PFSK-1 (cell line): ENCODE results near the gene IDH3G.

Experiments
- FOXP2 ChIP-seq: optimal IDR thresholded peaks from 2 replicates; pipeline ENCODE3; 2011; ENCODE audit warnings: borderline replicate concordance, control low read depth, inconsistent platforms; ENCODE audit not compliant: insufficient read depth; ENCODE audit errors: extremely low read length, extremely low read depth
- POLR2AphosphoS5 ChIP-seq: IDR thresholded peaks from 2 replicates; pipeline ENCODE4 v1.6.1; 2012; ENCODE audit warnings: low read depth, mild to moderate bottlenecking, control low read depth, low read length, moderate library complexity
- SIN3A ChIP-seq: IDR thresholded peaks from 2 replicates; pipeline ENCODE4 v1.6.1; 2012; ENCODE audit warnings: mild to moderate bottlenecking, low read length, moderate library complexity, borderline replicate concordance; ENCODE audit not compliant: insufficient read depth
- TAF1 ChIP-seq: IDR thresholded peaks from 2 replicates; pipeline ENCODE4 v1.6.1; 2012; ENCODE audit warnings: low read length, control low read depth, borderline replicate concordance; ENCODE audit not compliant: insufficient read depth
- TF ChIP-seq, protein P1 (sequence below), 2 experiments: IDR thresholded peaks; 2 replicates each; pipeline versions ENCODE4 v1.6.1 to v1.8.0; 2011 to 2012; ENCODE audit warnings: low read depth in 2 of 2, low read length in 2 of 2, control low read depth in 1 of 2, inconsistent platforms in 1 of 2, mild to moderate bottlenecking in 1 of 2, moderate library complexity in 1 of 2; ENCODE audit not compliant: insufficient read depth in 1 of 2

IDH3G gene

DNA sequence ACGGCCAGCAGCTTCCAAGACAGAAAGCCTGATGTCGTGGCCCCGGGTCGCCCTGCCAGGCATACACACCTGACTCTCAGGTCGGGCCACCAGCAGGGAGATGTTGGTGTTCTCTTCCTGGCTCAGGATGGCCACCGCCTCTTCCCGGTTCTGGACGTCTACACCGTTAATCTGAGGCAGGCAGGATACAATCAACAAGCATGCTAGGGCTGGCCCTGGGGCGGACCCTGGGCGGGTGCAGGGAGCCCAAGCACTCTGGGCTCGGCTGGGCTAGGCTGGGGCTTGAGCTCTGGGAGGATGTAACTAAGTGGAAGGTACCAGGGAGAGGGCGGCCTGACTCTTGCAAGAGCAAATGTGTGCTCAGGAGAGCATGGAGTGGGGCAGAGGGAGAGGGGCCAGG lies 11.3 kb upstream of the IDH3G start:
- TF ChIP-seq SIN3A (no peak), FOXP2 (no peak), POLR2AphosphoS5 (no peak), TAF1 (no peak)
- TF ChIP-seq, protein P1, sequence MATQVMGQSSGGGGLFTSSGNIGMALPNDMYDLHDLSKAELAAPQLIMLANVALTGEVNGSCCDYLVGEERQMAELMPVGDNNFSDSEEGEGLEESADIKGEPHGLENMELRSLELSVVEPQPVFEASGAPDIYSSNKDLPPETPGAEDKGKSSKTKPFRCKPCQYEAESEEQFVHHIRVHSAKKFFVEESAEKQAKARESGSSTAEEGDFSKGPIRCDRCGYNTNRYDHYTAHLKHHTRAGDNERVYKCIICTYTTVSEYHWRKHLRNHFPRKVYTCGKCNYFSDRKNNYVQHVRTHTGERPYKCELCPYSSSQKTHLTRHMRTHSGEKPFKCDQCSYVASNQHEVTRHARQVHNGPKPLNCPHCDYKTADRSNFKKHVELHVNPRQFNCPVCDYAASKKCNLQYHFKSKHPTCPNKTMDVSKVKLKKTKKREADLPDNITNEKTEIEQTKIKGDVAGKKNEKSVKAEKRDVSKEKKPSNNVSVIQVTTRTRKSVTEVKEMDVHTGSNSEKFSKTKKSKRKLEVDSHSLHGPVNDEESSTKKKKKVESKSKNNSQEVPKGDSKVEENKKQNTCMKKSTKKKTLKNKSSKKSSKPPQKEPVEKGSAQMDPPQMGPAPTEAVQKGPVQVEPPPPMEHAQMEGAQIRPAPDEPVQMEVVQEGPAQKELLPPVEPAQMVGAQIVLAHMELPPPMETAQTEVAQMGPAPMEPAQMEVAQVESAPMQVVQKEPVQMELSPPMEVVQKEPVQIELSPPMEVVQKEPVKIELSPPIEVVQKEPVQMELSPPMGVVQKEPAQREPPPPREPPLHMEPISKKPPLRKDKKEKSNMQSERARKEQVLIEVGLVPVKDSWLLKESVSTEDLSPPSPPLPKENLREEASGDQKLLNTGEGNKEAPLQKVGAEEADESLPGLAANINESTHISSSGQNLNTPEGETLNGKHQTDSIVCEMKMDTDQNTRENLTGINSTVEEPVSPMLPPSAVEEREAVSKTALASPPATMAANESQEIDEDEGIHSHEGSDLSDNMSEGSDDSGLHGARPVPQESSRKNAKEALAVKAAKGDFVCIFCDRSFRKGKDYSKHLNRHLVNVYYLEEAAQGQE (IDR thresholded peaks at IDR 0.05; ENCODE audit: insufficient read depth in 1 of 2, low read depth in 2 of 2, low read length in 2 of 2), result no peak

DNA sequence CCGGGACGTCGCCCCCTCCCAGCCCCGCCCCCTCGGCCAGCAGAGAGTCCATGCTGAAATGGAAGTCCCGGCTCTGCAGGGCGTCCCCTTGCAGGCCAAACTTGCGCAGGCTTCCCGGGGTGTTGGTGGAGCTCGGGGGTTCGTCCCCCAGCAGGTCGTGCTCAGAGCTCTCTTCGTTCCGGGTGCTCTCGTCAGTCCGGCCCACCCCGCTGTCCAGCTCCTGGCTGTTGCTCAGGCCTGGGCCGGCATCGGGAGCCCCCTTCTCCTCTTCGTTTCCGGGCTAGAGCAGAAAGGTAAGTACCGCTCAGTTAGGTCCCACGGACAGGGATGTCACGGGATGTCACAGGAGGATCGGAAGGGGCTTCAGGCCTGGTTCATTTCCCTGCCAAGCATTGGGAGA lies 10.4 kb upstream of the IDH3G start:
- no peak for TF ChIP-seq POLR2AphosphoS5
- TF ChIP-seq FOXP2, result no peak
- TF ChIP-seq, protein P1 (IDR thresholded peaks at IDR 0.05; ENCODE audit: insufficient read depth in 1 of 2, low read depth in 2 of 2, low read length in 2 of 2), result no peak
- TF ChIP-seq TAF1, result no peak
- TF ChIP-seq SIN3A, result no peak

DNA sequence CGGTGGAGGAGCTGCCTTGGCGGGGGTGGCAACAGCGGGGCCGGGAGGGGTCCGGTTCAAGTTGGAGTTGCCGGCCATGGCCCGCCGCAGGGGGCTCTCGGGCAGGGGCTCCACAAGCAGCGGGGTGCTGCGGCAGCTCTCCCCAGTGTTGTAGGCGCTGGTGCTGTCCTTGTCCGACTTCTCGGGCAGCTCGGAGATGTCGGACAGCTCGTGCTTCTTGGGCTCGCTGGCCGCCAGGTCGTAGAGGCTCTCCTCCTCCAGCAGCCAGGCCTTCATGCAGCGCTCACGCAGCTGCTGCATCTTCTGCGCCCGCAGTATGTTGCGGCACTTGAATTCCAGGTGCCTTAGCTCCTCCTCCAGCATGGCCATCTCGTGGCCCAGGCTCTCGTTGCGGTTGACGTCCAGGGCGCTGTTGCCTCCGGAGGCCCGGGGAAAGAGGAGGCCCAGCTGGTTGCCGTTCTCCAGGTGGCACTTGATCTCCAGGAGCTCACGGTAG lies 10.0 kb upstream of the IDH3G start:
- TF ChIP-seq, protein P1 (IDR thresholded peaks at IDR 0.05; ENCODE audit: insufficient read depth in 1 of 2, low read depth in 2 of 2, low read length in 2 of 2), result no peak
- TF ChIP-seq FOXP2, result no peak
- TF ChIP-seq SIN3A, result no peak
- TF ChIP-seq TAF1, result no peak
- no peak for TF ChIP-seq POLR2AphosphoS5

DNA sequence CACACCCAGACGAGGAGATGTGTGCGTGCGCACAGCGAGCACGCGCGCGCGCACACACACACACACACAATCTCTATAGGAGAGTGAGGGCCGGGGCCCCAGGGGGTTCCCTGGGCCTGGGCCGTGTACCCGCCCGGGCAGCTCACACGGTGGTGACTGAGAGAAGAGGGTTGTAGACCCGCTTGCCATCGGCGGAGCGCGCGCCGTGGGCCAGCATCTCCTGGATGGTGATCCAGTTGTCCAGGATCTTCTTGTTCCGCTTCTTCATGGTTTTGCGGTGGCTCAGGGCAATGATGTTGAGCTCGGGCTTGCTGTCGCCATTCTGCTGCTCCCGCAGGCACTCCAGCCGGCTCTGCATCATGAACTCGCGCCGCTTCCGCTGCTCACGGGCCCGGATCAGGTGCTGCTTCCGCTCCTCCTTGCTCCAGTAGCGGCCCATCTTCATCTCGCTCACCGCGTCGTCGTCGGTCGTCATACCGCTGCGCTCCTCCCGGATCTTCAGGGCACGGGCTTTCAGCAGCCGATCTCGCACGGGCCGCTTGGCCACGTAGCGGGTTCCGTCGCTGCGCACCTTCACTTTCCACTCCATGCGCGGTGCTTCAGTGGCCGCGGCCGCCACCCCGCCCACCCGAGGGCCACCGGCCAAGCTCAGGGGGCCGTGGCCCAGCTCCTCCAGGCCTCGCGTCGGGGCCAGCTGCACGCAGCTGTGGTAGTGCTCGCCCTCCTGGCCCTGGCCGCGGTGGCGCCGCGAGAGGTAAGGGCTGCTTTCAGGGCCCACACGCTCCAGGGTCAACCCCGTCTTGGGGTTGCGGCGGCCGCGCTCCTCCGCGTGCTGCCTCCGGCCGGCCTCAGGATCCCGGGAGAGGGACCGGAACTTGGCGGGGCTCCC lies 9.3 kb upstream of the IDH3G start:
- TF ChIP-seq TAF1 (no peak), SIN3A (no peak), FOXP2 (no peak), POLR2AphosphoS5 (no peak)
- TF ChIP-seq, protein P1 (IDR thresholded peaks at IDR 0.05; ENCODE audit: insufficient read depth in 1 of 2, low read depth in 2 of 2, low read length in 2 of 2), result no peak

DNA sequence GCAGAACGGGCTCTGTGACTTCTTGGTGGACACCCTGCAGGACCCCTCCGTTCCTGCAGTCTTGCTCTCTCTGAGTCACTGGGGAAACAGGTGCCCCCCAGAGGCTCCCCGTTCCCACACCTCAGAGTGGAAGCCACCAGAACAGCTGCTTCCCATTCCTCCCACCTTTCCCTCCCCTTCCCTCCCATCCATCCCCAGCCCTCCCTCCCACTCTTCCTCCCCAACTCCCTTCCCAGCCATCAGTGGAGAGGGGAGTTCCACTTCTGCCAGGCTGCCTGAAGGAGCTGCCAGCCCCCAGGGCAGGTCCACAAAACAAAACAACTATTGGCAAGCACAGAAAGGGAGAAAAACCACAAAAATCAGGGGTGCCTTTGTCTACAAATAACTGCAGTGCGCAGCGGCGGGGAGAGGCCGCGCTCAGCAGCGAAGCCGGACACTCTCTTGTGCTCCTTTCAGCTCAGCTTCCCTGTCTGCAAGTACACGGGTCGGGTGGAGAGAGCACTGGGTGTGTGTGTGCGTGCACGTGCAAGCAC lies 8.4 kb upstream of the IDH3G start:
- TF ChIP-seq, protein P1 (IDR thresholded peaks at IDR 0.05; ENCODE audit: insufficient read depth in 1 of 2, low read depth in 2 of 2, low read length in 2 of 2), result no peak
- no peak for TF ChIP-seq SIN3A
- no peak for TF ChIP-seq POLR2AphosphoS5
- TF ChIP-seq FOXP2, result no peak
- TF ChIP-seq TAF1, result no peak
